GM20000 (cell line): ENCODE data around the gene PRSS22.

ENCODE experiments used
- DNase-seq: peaks from one replicate; pipeline ENCODE4 v3.0.0; 2012; ENCODE audit warnings: low spot score
- CTCF ChIP-seq: IDR thresholded peaks from 2 replicates; pipeline ENCODE4 v1.5.1; 2012; ENCODE audit warnings: mild to moderate bottlenecking, control low read depth; ENCODE audit errors: extremely low read depth, missing control alignments

The PRSS22 gene

GRCh38 chr16:2833776-2834175 lies 24.2 kb downstream of the PRSS22 start:
- no peak for DNase-seq
- TF ChIP-seq CTCF: no peak

- TF ChIP-seq CTCF: no peak
- no peak for DNase-seq
Measured at GRCh38 chr16:2831203-2831602, 26.8 kb downstream of the PRSS22 start.

GRCh38 chr16:2830355-2830695 lies 27.6 kb downstream of the PRSS22 start:
- no peak for TF ChIP-seq CTCF

GRCh38 chr16:2829501-2830354 lies 28.2 kb downstream of the PRSS22 start, which contains the start of gene ZG16B:
ZG16B (plus strand) TSS chr16:2830303; CDS start chr16:2830442, 139 bp downstream.
- no peak for TF ChIP-seq CTCF
- no peak for DNase-seq

More at GRCh38 chr16:2830355-2830695, 27.6 kb downstream of the PRSS22 start:
- no peak for DNase-seq

- no peak for DNase-seq
- no peak for TF ChIP-seq CTCF
Measured at GRCh38 chr16:2828876-2829430, 29.0 kb downstream of the PRSS22 start.

GRCh38 chr16:2828521-2828840 lies 29.5 kb downstream of the PRSS22 start:
- DNase-seq: no peak
- no peak for TF ChIP-seq CTCF

- no peak for DNase-seq
- TF ChIP-seq CTCF: no peak
Measured at GRCh38 chr16:2827831-2828520, 30.0 kb downstream of the PRSS22 start.
